IPS-11a (cell line): ENCODE data around the gene BCAS3.
"Not testable (repeated sequence)": the region's sequence is repeated elsewhere in the genome, so short reads cannot be mapped to it uniquely, and the experiment has no call there.

Experiments
- H3K4me3 ChIP-seq: one replicate; pipeline ENCODE4 v1.5.1; 2013; ENCODE audit warnings: low read depth, low read length, control low read depth

BCAS3 gene

DNA sequence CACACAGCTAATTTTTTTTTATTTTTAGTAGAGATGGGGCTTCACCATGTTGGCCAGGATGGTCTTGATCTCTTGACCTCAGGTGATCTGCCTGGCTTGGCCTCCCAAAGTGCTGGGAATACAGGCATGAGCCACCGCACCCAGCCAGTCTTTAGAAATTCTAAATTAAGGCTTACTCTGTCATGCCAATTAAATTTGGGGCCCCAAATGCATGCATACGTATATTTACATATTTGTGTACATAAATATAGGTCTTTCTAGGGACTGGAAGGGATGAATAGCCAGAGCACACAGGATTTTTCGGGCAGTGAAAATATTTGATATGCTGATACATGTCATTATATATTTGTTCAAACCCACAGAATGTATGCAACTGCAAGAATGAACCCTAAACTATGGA, 105.1 kb downstream of the BCAS3 start:
- no peak overlapping the region for H3K4me3 ChIP-seq

DNA sequence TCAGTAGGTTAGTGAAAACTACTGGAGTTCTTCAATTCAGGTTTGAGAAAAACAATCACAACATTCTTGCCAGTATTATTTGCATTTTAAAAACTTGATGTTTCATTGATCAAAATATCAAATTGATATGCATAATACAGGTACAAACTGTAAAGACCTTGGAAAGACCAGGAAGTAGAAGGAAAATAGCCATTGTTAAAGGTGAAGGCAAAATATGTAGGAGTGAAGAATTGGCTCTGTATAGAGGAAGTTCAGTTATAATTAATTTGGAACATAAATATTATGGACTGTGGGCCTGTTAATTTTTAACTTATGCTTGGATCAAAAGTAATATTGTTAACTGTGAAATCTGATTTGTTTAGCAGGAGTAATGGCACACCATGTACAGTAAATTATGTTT, 112.6 kb downstream of the BCAS3 start:
- no peak overlapping the region for H3K4me3 ChIP-seq

DNA sequence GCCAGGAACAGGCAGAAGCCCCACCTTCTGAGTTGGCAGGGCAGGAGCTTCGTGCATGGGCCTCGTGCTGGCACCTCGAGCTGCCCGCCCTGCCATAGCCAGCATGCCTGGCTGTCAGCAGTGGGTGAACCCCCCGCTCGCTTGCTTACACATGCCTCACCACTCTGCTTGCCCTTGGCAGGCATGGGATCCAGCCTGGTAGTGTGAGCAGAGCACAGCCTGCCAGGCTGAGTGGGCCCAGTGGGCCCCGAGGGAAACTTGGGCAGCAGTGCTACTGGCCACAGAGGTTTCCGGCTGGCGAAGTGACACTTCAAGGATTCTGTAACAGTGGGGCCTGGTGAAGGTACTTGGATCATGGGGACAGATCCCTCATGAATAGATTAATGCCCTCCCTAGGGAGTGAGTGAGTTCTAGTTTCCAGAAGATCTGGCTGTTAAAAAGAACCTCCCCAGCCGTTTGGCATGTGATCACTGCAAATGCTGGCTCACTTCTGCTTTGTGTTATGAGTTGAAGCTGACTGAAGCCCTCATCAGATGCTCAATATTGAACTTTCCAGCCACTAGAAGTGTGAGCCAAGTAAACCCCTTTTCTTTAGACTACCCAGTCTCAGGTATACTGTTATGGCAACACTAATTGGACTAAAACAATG, 114.7 kb downstream of the BCAS3 start:
- H3K4me3 ChIP-seq: no peak overlapping the region

DNA sequence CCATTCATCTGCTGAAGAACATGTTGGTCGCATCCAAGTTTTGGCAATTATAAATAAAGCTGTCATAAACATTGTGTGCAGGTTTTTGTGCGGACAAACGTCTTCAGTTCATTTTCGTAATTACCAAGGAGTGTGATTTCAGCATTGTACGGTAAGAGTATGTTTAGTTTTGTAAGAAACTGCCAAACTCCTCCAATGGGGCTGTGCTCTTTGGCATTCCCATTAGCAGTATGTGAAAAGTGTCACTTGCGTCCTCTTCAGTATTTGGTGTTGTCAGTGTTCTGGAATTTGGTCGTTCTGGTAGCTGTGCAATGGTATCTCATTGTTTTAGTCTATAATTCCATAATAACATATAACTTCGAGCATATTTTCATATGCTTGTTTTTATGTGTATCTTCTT, 120.9 kb downstream of the BCAS3 start:
- no peak overlapping the region for H3K4me3 ChIP-seq

DNA sequence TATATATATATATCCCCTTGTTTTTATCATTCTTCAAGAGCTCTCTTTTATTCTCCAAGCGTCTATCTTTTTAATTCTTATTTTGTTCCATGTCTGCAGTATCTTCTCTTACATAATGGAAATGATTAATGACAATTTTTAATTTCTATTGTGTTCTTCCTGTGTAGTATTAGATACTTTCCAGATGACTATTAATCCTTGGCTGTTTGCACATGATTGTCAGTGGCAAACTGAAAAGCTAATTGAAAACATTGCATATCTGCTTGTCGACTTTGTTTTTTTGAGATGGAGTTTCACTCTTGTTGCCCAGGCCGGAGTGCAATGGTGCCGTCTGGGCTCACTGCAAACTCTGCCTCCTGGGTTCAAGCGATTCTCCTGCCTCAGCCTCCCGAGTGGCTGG, 124.7 kb downstream of the BCAS3 start:
- no peak overlapping the region for H3K4me3 ChIP-seq

DNA sequence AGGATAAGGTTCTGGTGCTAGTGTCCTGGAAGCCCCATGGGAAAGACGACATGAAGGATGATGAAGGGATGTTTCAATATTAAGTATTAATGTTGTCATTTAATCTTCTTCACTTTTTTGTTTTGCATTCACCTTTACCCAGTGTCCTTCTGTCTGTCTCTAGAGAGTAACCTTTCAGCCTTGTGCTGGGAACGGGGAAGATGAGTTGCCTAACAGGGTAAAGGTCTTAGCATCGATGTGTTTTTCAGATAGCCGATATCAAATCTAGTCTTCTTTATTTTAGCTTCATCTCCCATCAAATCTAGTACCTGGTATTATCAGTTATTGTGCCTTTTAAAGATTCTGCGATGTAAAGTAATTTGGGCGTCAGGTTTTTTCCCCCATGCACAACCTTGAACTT, 125.4 kb downstream of the BCAS3 start:
- H3K4me3 ChIP-seq: no peak overlapping the region

DNA sequence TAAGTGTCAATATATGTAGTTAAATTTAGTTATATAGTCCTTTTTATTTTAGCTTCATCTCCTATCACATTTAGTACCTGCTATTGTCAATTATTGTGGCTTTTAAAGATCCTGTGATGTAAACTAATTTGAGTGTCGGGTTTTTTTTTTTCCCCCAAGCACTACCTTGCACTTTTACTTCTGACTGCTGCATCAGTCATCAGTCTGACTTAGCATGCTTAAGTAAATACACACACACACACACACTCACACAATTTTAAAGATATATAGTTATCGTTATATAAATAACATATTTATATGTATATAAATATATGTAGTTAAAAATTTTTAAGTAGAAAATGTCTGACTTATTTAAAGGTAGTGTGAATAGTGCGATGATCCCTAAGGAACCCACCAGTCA, 127.2 kb downstream of the BCAS3 start:
- H3K4me3 ChIP-seq: no peak overlapping the region

DNA sequence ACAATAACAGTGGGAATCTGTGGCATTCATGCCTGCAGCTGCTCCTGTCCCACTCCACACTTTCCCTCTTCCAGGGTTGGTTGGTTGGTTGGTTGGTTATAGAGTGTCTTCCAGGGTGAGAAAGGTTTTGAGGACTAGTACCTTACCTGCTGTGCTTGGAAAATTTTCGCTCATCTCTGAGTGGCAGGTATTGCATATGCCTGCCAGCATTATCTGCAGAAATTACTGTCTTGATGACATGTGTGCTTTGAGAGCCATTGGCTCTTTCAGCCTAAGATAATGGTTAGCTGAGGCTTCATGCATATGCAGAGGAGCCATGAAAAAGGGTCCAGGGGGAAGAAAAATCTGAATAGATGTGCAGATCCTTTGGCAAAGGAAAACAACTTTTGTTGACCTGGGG, 131.8 kb downstream of the BCAS3 start:
- no peak overlapping the region for H3K4me3 ChIP-seq

DNA sequence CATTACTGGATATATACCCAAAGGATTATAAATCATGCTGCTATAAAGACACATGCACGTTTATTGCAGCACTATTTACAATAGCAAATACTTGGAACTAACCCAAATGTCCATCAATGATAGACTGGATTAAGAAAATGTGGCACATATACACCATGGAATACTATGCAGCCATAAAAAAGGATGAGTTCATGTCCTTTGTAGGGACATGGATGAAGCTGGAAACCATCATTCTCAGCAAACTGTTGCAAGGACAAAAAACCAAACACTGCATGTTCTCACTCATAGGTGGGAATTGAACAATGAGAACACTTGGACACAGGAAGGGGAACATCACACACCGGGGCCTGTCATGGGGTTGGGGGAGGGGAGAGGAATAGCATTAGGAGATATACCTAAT, 137.3 kb downstream of the BCAS3 start:
- H3K4me3 ChIP-seq: not testable (repeated sequence)

DNA sequence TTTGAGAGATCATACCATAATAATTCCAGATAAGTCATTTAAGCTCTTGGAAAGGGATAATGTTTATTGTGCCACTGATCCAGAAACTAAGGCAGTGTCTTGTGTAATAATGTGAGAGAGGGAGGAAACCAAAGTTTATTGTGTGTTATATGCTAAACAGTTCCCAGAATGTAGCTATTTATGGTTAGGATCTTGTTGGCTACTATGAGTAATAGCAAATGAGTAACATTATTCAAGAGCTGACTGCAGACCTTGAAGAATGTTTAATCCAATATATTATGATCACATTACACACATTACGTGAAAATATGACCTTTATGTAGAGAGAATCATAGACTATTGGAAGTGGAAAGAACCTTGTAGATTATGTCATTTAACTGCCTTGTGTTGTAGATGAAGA, 139.5 kb downstream of the BCAS3 start:
- H3K4me3 ChIP-seq: no peak overlapping the region

DNA sequence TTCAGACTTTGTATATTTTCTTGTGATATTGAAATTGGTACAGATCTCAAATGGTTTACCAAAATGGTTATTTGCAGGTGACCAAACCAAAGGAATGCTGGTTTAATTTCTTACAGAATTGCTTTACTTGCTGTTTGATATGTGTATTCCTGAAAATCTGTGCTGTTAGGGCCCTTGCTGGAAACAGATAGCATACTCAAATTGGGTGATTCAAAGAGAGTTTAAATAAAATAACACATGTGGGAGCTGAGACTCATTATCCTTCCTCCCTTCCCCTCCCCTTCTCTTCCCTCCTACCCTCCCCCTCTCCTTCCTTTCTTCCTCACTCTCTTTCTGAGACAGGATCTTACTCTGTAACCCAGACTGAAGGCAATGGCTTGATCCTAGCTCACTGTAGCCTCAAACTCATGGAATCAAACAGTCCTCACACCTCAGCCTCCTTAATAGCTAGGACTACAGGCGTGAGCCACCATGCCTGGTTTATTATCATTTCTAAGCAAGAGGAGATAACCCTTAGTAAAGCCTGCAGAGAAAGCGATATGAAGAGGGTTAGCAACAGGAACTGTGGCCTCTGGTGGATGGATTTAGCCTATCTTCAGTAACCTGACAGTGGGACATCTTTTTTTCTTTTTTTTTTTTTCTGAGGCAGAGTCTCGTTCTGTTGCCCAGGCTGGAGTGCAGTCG, 141.9 kb downstream of the BCAS3 start:
- H3K4me3 ChIP-seq: no peak overlapping the region

DNA sequence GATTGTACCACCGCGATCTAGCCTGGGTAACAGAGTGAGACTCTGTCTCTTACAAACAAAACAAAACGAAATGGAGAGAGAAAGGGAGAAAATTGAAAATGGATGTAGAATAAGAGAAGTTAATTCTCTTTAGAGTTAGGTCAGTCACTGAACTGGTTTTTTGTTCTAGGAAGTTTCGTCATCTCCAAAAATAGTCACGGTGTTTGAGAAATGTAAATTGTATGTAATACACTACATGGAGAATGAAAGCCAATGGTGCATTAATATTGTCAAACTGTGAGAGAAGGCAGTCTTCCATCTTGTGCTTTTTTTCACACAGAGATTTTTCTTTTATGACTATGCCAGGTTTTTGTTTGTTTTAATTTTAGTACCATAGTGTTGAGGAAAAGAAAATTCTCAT, 145.9 kb downstream of the BCAS3 start:
- no peak overlapping the region for H3K4me3 ChIP-seq

DNA sequence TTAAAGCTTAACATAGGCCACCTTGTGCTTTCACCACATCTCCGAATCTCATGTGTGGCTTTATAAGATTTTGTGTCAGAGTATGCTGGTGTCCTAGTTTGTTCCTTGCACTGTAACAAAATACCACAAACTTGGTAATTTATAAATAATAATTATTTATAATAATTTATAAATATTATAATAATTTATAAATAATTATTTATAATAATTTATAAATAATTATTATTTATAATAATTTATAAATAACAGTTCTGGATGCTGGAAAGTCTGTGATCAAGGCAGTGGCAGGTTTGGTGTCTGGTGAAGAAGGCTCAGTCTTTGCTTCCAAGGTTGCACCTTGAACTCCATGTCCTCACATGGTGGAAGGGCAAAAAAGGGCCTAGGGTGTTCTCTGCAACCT, 147.7 kb downstream of the BCAS3 start:
- H3K4me3 ChIP-seq: no peak overlapping the region

DNA sequence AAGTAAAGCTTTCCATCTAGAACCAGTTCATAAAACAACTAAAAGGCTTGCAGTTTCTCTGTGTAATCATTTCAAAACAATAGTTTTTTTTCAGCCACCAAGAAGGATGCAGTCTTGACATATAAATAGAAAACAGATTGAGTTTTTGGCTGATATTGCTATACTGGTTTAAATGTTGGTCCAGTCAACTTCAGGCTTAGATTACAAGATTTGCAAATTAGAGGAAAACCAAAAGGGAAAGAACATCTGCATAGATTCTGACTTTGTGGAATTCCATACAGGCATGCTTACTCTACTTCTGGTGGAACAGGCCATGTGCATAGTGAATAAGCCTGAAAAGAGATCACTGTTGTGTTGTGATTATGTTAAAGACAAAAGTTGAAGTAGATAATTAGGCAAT, 150.3 kb downstream of the BCAS3 start:
- no peak overlapping the region for H3K4me3 ChIP-seq

DNA sequence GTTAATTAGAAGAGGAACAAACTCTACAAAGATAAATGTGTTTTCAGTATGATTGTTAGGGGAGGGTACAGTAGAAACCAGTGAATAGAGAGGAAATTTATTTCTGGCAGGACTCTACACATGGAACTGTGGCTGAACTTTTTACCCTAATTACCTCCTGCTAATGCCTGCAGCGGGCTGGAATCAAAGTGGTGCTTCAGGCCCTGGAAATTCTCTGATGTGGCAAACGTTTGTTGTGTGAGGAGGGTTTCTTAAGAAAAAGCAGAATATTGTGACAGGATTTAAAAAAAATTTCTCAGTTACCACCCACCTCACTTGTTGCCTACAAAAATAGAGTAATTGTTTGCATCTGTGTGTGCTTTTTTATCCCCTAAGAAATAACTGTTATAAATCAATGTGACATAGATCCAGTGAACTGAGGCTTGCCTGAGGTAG, 154.5 kb downstream of the BCAS3 start:
- H3K4me3 ChIP-seq: no peak overlapping the region

DNA sequence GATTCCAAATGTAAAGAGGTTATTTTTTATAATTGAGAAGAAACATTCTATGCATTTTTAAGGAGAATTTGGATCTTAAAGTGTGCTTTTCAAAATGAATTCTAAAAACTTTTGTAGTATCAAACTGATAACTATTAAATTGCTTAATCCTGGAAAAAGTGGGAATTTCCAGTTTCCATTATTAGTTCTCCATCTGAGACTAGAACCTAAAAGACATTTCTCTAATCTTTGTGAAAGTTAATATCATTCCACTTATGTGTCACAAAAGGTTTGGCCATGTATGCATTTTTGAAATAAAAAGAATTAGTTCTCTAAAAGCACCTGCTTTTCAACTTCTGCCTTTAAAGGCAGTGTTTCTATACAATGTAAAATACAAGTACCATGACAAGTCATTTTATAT, 155.0 kb downstream of the BCAS3 start:
- H3K4me3 ChIP-seq: no peak overlapping the region

DNA sequence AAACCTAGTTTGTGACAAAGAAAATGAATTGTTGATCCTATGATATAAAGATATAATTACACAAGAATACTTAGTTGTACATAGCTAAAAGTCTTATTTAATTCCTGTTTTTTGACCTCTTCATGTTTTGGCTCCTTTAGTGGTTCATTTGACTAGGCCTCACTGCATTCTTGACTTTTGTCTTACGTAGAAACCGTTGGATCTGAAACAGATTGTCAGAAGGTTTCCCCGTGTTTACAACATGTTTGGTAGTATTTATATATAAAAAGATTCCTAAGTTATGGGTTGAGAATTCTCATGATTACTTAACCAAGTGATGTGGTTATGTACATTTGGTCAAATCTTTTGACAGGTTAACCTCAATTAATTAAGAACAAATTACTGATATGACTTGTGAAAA, 162.8 kb downstream of the BCAS3 start:
- no peak overlapping the region for H3K4me3 ChIP-seq

DNA sequence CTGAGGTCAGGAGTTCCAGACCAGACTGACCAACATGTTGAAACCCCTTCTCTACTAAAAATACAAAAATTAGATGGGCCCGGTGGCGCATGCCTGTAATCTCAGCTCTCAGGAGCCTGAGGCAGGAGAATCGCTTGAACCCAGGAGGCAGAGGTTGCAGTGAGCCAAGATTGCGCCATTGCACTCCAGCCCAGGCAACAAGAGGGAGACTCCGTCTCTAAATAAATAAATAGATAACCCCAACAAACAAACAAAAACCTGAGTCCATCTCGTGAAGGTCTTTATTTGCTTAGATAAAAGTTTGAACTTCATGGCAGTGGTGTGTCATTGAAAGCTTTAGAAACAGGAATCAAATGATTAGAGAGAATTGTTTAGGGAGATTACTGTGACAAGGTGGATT, 167.4 kb downstream of the BCAS3 start:
- H3K4me3 ChIP-seq: no peak overlapping the region

DNA sequence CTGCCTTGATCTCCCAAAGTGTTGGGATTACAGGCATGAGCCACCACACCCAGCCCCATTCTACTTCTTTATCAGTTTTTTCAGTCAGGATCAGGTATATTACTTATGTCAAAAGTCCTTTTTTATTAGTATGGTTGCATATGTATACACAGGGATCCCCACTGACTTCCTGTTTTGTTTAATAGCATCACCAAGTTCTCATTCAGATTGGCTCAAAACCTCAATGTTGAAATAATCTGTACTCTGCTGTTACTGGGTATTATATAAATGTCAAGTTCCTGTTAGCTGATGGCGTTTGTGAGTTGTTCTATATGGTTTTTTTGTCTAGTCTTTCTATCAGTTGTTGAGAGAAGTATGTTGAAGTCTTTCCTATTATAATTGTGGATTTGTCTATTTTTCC, 168.5 kb downstream of the BCAS3 start:
- no peak overlapping the region for H3K4me3 ChIP-seq

DNA sequence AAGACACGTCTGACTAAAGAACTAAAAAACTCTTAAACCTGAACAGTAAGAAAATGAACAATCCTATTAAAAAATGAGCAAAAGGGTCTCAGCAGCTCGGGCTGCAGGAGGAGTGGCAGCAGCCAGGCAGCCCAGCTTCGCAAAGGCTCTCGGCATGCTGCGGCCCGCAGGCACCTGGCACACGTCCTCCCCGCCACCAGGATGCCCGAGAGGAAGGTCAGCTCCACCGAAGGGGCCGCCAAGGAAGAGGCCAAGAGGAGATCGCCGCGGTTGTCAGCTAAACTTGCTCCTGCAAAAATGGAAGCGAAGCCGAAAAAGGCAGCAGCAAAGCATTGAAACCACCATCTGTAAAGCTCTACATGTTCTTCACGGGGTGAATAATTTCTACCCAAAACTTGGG, 173.5 kb downstream of the BCAS3 start:
- H3K4me3 ChIP-seq: no peak overlapping the region

DNA sequence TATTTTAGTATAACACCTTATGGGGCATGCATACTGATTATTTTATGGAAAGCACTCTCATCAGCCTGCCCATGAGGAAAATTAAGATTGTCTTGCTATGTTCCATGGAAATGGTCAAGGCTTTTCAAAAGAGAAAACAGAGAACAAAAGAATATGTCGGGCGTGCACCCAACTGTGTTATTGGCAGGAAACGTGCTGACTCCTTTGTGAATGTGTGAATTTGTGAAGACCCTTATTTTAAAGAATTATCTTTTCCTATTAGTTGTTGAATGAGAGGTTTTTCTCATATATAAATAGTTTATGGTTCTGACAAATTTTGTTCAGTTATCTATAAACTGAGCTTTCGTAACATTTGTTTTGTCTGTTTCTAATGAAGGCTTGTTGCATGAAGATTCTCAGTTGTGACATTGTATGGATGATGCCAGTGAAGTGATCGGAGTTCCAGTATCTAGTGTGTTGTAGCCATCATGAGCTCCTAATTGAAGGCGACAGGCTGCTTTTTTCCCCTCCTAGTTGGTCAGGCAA, 180.0 kb downstream of the BCAS3 start:
- no peak overlapping the region for H3K4me3 ChIP-seq

DNA sequence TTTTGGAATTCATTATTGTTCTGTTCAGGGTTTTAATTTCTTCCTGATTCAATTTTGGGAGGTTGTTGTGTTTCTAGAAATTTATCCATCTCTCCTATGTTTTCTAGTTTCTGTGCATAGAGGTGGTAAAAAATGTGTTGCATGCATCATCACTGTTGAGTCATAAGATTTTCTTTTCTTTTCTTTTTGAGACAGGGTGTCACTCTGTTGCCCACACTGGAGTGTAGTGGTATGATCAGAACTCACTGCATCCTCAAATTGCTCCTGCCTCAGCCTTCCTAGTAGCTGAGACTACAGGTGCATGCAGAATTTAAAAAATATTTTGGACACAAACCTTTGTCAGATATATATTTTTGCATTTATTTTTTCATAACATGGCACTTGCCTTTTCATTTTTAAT, 184.8 kb downstream of the BCAS3 start:
- no peak overlapping the region for H3K4me3 ChIP-seq
